K562 (cell line): ENCODE measurements around the gene MLX. TPM values are rescaled to one million over a fixed set of nuclear protein-coding genes. Genes with fewer than 3 reads are reported as not detected.

ENCODE experiments used
- GTF2B ChIP-seq: IDR thresholded peaks from 2 replicates; pipeline ENCODE4 v1.6.1; 2011; ENCODE audit not compliant: insufficient read length; ENCODE audit errors: extremely low read depth
- MAFF ChIP-seq: IDR thresholded peaks from 2 replicates; pipeline ENCODE4 v1.6.1; 2012; ENCODE audit warnings: low read length, improper control_type of control experiment
- MAFK ChIP-seq: IDR thresholded peaks from 2 replicates; pipeline ENCODE4 v1.6.1; 2011; ENCODE audit warnings: low read length, improper control_type of control experiment
- SIN3A ChIP-seq, 2 experiments: fragments of 150-350 bp in 1 of 2; IDR thresholded peaks; 2 replicates each; pipeline ENCODE4 v1.6.1; 2011 to 2016; ENCODE audit warnings: borderline replicate concordance in 2 of 2, low read depth in 2 of 2, low read length in 2 of 2, mild to moderate bottlenecking in 2 of 2, moderate library complexity in 2 of 2; ENCODE audit not compliant: control insufficient read depth in 1 of 2
- SREBF2 ChIP-seq: sonication (generic); formaldehyde crosslinking; IDR thresholded peaks from 2 replicates; pipeline ENCODE4 v1.4.0; 2020; ENCODE audit warnings: mild to moderate bottlenecking, missing genetic modification reagents
- TRIM28 ChIP-seq: fragments of 450-650 bp; IDR thresholded peaks from 2 replicates; pipeline ENCODE4 v1.6.1; 2017
- ZC3H4 ChIP-seq: sonication (generic); formaldehyde crosslinking; IDR thresholded peaks from 2 replicates; pipeline ENCODE4 v1.9.0; 2021; ENCODE audit warnings: missing genetic modification reagents, borderline replicate concordance
- polyA plus RNA-seq, 8 experiments: library from polyadenylated mRNA; depleted of rRNA in 4 of 8; stranded (reverse) in 5 of 8; unstranded in 3 of 8; fragments of >200 nt; fragmentation: Nextera tagmentation in 2 of 8; fragmentation: Illumina TruSeq in 1 of 8; extraction: Ambion mirVana in 2 of 8; extraction: Trizol in 1 of 8; gene quantifications; 2 replicates each; pipeline versions ENCODE4 v1.2.1 to v1.2.3, GENCODE V29; 2011 to 2014; ENCODE audit warnings: inconsistent platforms in 1 of 8, missing spikeins in 1 of 8
- total RNA-seq, 7 experiments: library from RNA; depleted of rRNA in 6 of 7; stranded (reverse); fragments of >200 nt in 6 of 7; fragmentation: Illumina TruSeq in 2 of 7; extraction: Trizol in 2 of 7; gene quantifications; 2 replicates each; pipeline versions ENCODE4 v1.2.1 to v1.2.3, GENCODE V29; 2011 to 2021; ENCODE audit warnings: low replicate concordance in 1 of 7
- TF ChIP-seq, protein P1 (sequence below): fragments of 250-450 bp; sonication (Bioruptor Pico); IDR thresholded peaks from 2 replicates; pipeline ENCODE4 v1.5.0; 2021; ENCODE audit warnings: mild to moderate bottlenecking, borderline replicate concordance
- TF ChIP-seq, protein P2 (sequence below): sonication (generic); formaldehyde crosslinking; IDR thresholded peaks from 2 replicates; pipeline ENCODE4 v1.8.0; 2023; ENCODE audit warnings: missing genetic modification reagents, mild to moderate bottlenecking, borderline replicate concordance
- TF ChIP-seq, protein P3 (sequence below), 2 experiments: fragments of 450-650 bp in 1 of 2; sonication (generic) in 1 of 2; formaldehyde crosslinking in 1 of 2; IDR thresholded peaks in 1 of 2; conservative IDR thresholded peaks in 1 of 2; 2 replicates each; pipeline versions ENCODE4 v1.6.1 to v1.8.1; 2016 to 2023; ENCODE audit warnings: mild to moderate bottlenecking in 2 of 2, moderate library complexity in 2 of 2, inconsistent platforms in 1 of 2, missing genetic modification reagents in 1 of 2
- TF ChIP-seq, protein P4 (sequence below): sonication (generic); formaldehyde crosslinking; IDR thresholded peaks from 2 replicates; pipeline ENCODE4 v1.8.0; 2022; ENCODE audit warnings: mild to moderate bottlenecking, missing genetic modification reagents

MLX gene
- total and polyA plus RNA-seq, 9 of the 15 experiments (the other 6 are each of a cell fraction or from before 2014, with no cell fraction given), result 42.9 to 100 (median 58.9) TPM

DNA sequence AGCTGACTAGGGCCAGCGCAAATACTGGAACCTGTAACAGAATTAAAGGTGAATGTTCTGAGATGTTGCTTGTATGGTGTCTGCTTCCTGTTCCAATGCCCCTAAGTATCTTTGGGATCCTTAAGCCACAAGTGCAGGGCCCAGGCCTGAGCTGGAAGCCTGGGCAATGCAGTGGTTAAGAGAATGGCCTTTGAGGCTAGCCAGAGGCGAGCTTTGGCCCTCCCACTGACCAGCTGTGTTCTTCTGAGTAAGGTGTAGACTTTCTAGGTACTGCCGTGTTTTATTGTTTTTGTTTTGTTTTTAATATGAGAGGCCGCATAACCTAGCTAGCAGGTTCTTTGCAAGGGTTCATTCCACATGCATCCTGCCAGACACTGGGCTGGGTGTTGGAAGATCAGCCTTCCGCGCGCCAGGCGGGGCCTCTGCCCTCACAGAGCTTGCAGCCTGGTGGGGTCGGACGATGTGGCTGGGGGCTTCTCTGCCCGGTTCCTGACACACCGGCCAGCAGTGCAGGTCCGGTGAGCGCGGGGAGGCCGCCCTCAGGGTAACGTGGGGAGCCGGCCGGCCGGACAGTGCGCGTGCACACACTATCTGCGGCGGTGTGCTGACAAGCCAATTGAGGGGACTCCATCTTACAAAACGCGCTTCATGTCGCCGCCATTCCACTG, 551 bp upstream of the MLX start (continued):
- TF ChIP-seq, protein P1, sequence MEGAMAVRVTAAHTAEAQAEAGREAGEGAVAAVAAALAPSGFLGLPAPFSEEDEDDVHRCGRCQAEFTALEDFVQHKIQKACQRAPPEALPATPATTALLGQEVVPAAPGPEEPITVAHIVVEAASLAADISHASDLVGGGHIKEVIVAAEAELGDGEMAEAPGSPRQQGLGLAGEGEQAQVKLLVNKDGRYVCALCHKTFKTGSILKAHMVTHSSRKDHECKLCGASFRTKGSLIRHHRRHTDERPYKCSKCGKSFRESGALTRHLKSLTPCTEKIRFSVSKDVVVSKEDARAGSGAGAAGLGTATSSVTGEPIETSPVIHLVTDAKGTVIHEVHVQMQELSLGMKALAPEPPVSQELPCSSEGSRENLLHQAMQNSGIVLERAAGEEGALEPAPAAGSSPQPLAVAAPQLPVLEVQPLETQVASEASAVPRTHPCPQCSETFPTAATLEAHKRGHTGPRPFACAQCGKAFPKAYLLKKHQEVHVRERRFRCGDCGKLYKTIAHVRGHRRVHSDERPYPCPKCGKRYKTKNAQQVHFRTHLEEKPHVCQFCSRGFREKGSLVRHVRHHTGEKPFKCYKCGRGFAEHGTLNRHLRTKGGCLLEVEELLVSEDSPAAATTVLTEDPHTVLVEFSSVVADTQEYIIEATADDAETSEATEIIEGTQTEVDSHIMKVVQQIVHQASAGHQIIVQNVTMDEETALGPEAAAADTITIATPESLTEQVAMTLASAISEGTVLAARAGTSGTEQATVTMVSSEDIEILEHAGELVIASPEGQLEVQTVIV, result no peak
- no peak for TF ChIP-seq MAFF
- TF ChIP-seq, protein P2, sequence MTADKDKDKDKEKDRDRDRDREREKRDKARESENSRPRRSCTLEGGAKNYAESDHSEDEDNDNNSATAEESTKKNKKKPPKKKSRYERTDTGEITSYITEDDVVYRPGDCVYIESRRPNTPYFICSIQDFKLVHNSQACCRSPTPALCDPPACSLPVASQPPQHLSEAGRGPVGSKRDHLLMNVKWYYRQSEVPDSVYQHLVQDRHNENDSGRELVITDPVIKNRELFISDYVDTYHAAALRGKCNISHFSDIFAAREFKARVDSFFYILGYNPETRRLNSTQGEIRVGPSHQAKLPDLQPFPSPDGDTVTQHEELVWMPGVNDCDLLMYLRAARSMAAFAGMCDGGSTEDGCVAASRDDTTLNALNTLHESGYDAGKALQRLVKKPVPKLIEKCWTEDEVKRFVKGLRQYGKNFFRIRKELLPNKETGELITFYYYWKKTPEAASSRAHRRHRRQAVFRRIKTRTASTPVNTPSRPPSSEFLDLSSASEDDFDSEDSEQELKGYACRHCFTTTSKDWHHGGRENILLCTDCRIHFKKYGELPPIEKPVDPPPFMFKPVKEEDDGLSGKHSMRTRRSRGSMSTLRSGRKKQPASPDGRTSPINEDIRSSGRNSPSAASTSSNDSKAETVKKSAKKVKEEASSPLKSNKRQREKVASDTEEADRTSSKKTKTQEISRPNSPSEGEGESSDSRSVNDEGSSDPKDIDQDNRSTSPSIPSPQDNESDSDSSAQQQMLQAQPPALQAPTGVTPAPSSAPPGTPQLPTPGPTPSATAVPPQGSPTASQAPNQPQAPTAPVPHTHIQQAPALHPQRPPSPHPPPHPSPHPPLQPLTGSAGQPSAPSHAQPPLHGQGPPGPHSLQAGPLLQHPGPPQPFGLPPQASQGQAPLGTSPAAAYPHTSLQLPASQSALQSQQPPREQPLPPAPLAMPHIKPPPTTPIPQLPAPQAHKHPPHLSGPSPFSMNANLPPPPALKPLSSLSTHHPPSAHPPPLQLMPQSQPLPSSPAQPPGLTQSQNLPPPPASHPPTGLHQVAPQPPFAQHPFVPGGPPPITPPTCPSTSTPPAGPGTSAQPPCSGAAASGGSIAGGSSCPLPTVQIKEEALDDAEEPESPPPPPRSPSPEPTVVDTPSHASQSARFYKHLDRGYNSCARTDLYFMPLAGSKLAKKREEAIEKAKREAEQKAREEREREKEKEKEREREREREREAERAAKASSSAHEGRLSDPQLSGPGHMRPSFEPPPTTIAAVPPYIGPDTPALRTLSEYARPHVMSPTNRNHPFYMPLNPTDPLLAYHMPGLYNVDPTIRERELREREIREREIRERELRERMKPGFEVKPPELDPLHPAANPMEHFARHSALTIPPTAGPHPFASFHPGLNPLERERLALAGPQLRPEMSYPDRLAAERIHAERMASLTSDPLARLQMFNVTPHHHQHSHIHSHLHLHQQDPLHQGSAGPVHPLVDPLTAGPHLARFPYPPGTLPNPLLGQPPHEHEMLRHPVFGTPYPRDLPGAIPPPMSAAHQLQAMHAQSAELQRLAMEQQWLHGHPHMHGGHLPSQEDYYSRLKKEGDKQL, result no peak
- TF ChIP-seq, protein P3, sequence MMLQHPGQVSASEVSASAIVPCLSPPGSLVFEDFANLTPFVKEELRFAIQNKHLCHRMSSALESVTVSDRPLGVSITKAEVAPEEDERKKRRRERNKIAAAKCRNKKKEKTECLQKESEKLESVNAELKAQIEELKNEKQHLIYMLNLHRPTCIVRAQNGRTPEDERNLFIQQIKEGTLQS (IDR thresholded peaks at IDR 0.05), result no peak
- TF ChIP-seq, protein P3 (CRISPR knock-in tag; conservative IDR thresholded peaks at IDR 0.05), result no peak
- no peak for TF ChIP-seq SIN3A (IDR thresholded peaks at IDR 0.05; ENCODE audit: borderline replicate concordance in 2 of 2, control insufficient read depth in 1 of 2, low read depth in 2 of 2, low read length in 2 of 2)
- no peak for TF ChIP-seq ZC3H4
- TF ChIP-seq SREBF2 (CRISPR knock-in tag), result peak; percentile 88; the same call in 1 of the 2 replicates
- no peak for TF ChIP-seq GTF2B
- TF ChIP-seq MAFK, result no peak
- TF ChIP-seq, protein P4, sequence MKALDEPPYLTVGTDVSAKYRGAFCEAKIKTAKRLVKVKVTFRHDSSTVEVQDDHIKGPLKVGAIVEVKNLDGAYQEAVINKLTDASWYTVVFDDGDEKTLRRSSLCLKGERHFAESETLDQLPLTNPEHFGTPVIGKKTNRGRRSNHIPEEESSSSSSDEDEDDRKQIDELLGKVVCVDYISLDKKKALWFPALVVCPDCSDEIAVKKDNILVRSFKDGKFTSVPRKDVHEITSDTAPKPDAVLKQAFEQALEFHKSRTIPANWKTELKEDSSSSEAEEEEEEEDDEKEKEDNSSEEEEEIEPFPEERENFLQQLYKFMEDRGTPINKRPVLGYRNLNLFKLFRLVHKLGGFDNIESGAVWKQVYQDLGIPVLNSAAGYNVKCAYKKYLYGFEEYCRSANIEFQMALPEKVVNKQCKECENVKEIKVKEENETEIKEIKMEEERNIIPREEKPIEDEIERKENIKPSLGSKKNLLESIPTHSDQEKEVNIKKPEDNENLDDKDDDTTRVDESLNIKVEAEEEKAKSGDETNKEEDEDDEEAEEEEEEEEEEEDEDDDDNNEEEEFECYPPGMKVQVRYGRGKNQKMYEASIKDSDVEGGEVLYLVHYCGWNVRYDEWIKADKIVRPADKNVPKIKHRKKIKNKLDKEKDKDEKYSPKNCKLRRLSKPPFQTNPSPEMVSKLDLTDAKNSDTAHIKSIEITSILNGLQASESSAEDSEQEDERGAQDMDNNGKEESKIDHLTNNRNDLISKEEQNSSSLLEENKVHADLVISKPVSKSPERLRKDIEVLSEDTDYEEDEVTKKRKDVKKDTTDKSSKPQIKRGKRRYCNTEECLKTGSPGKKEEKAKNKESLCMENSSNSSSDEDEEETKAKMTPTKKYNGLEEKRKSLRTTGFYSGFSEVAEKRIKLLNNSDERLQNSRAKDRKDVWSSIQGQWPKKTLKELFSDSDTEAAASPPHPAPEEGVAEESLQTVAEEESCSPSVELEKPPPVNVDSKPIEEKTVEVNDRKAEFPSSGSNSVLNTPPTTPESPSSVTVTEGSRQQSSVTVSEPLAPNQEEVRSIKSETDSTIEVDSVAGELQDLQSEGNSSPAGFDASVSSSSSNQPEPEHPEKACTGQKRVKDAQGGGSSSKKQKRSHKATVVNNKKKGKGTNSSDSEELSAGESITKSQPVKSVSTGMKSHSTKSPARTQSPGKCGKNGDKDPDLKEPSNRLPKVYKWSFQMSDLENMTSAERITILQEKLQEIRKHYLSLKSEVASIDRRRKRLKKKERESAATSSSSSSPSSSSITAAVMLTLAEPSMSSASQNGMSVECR (CRISPR knock-in tag), result no peak
- no peak for TF ChIP-seq TRIM28
